DOHH2 (cell line): Measurements from ENCODE around the gene IBA57.

ENCODE experiments used
- H3F3A ChIP-seq: fragments of 200-600 bp; sonication (generic), shearing (Covaris generic); 2 replicates; pipeline ENCODE4 v1.6.0; 2016; ENCODE audit warnings: antibody characterized with exemption, mild to moderate bottlenecking; ENCODE audit not compliant: control insufficient read depth, insufficient read depth
- H3K27ac ChIP-seq: fragments of 200-600 bp; sonication (generic); 2 replicates; pipeline ENCODE4 v1.5.1; 2014; ENCODE audit warnings: low read depth, mild to moderate bottlenecking, low read length, moderate library complexity
- H3K27me3 ChIP-seq: fragments of 200-600 bp; sonication (generic); 2 replicates; pipeline ENCODE4 v1.6.1; 2014; ENCODE audit warnings: mild to moderate bottlenecking, low read length, mixed read lengths; ENCODE audit not compliant: control insufficient read depth
- H3K36me3 ChIP-seq: fragments of 200-600 bp; sonication (generic); 2 replicates; pipeline ENCODE4 v1.6.1; 2014; ENCODE audit warnings: mild to moderate bottlenecking, low read length, moderate library complexity, mixed read lengths; ENCODE audit not compliant: control insufficient read depth
- H3K4me1 ChIP-seq: fragments of 200-600 bp; sonication (generic); 2 replicates; pipeline ENCODE4 v1.6.1; 2014; ENCODE audit warnings: mild to moderate bottlenecking, low read length, mixed read lengths; ENCODE audit not compliant: control insufficient read depth
- H3K4me2 ChIP-seq: fragments of 200-600 bp; sonication (generic); 2 replicates; pipeline ENCODE4 v1.6.0; 2014; ENCODE audit warnings: mild to moderate bottlenecking, low read length, moderate library complexity
- H3K4me3 ChIP-seq: fragments of 200-600 bp; sonication (generic); 2 replicates; pipeline ENCODE4 v1.5.1; 2014; ENCODE audit warnings: mild to moderate bottlenecking, low read length, mixed read lengths
- H3K79me2 ChIP-seq: fragments of 200-600 bp; sonication (generic); 2 replicates; pipeline ENCODE4 v1.6.1; 2014; ENCODE audit warnings: mild to moderate bottlenecking, low read length, mixed read lengths; ENCODE audit not compliant: control insufficient read depth
- H3K9me2 ChIP-seq: fragments of 200-600 bp; sonication (generic); replicated peaks from 2 replicates; pipeline ENCODE4 v1.6.1; 2014; ENCODE audit warnings: mild to moderate bottlenecking, low read length, mixed read lengths; ENCODE audit not compliant: control insufficient read depth
- H3K9me3 ChIP-seq: fragments of 200-600 bp; sonication (generic); 2 replicates; pipeline ENCODE4 v1.6.1; 2014; ENCODE audit warnings: antibody characterized with exemption, low read length, mixed read lengths; ENCODE audit not compliant: control insufficient read depth, insufficient read depth
- H4K20me1 ChIP-seq: fragments of 200-600 bp; sonication (generic); 2 replicates; pipeline ENCODE4 v1.6.0; 2014; ENCODE audit warnings: low read depth, mild to moderate bottlenecking, antibody characterized with exemption, low read length, moderate library complexity; ENCODE audit not compliant: control insufficient read depth, insufficient read depth
- EZH2phosphoT487 ChIP-seq: fragments of 200-600 bp; sonication (generic); IDR thresholded peaks from 2 replicates; pipeline ENCODE4 v1.6.1; 2017; ENCODE audit warnings: borderline replicate concordance, mild to moderate bottlenecking, antibody characterized with exemption, low read length, moderate library complexity, mixed read lengths
- TF ChIP-seq, protein P1 (sequence below): fragments of 200-600 bp; sonication (generic); IDR thresholded peaks from one replicate; pipeline ENCODE4 v1.5.1; 2014; ENCODE audit warnings: antibody characterized with exemption, mild to moderate bottlenecking, low read depth, low read length; ENCODE audit not compliant: poor library complexity, severe bottlenecking

IBA57 gene

DNA sequence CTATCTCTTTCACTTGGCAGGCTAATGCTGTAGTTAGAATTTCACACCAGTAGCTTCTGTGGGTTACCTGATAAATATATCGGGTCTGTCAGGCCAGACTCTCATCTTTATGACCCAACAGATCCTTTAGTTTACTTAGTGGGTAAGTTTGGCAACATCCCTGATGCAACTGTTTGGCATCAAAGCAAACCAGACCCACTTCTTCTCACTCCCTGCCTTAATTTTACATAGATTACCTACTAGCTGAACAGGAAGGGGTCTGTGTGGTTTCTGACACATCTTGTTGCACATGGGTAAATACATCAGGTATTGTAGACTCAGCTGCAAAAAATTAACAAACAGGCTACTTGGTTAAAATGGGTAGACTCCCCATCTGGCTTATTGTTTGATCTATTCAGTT, 28.7 kb upstream of the IBA57 start:
- no peak overlapping the region for H3K27ac ChIP-seq
- no peak overlapping the region for H3K4me3 ChIP-seq
- peaks cover 48% of the 10 kb centered on the region for H3K4me1 ChIP-seq
- no peaks in the 10 kb centered on the region for H3K9me3 ChIP-seq
- peaks cover 14% of the 10 kb centered on the region; the same call in 1 of the 2 replicates for H4K20me1 ChIP-seq
- H3K27me3 ChIP-seq, result no peaks in the 10 kb centered on the region
- peaks cover 10% of the 10 kb centered on the region for H3K36me3 ChIP-seq
- H3K4me2 ChIP-seq, result peak overlapping the region; percentile 53
- TF ChIP-seq, protein P1, sequence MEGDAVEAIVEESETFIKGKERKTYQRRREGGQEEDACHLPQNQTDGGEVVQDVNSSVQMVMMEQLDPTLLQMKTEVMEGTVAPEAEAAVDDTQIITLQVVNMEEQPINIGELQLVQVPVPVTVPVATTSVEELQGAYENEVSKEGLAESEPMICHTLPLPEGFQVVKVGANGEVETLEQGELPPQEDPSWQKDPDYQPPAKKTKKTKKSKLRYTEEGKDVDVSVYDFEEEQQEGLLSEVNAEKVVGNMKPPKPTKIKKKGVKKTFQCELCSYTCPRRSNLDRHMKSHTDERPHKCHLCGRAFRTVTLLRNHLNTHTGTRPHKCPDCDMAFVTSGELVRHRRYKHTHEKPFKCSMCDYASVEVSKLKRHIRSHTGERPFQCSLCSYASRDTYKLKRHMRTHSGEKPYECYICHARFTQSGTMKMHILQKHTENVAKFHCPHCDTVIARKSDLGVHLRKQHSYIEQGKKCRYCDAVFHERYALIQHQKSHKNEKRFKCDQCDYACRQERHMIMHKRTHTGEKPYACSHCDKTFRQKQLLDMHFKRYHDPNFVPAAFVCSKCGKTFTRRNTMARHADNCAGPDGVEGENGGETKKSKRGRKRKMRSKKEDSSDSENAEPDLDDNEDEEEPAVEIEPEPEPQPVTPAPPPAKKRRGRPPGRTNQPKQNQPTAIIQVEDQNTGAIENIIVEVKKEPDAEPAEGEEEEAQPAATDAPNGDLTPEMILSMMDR, result no peak
- TF ChIP-seq EZH2phosphoT487, result no peak
- H3F3A ChIP-seq, result peaks cover 13% of the 10 kb centered on the region
- peaks cover 21% of the 10 kb centered on the region for H3K79me2 ChIP-seq
- H3K9me2 ChIP-seq, result no peaks in the 10 kb centered on the region

- TF ChIP-seq EZH2phosphoT487, result no peak
- TF ChIP-seq, protein P1, result no peak
- Histone ChIP-seq H3K9me3 (no peaks in the 10 kb centered on the region), H3K4me1 (peaks cover 72% of the 10 kb centered on the region), H3K4me2 (peak overlapping the region; percentile 91), H3K27me3 (no peaks in the 10 kb centered on the region), H3K9me2 (no peaks in the 10 kb centered on the region), H4K20me1 (peaks cover 18% of the 10 kb centered on the region; the same call in 1 of the 2 replicates), H3K36me3 (peaks cover 15% of the 10 kb centered on the region), H3F3A (peaks cover 13% of the 10 kb centered on the region), H3K4me3 (peak overlapping the region; percentile 81), H3K27ac (peak overlapping the region; percentile 62), H3K79me2 (peaks cover 46% of the 10 kb centered on the region)
These were observed 26.1 kb upstream of the IBA57 start for GRCh38 chr1:228139406-228139930.

DNA sequence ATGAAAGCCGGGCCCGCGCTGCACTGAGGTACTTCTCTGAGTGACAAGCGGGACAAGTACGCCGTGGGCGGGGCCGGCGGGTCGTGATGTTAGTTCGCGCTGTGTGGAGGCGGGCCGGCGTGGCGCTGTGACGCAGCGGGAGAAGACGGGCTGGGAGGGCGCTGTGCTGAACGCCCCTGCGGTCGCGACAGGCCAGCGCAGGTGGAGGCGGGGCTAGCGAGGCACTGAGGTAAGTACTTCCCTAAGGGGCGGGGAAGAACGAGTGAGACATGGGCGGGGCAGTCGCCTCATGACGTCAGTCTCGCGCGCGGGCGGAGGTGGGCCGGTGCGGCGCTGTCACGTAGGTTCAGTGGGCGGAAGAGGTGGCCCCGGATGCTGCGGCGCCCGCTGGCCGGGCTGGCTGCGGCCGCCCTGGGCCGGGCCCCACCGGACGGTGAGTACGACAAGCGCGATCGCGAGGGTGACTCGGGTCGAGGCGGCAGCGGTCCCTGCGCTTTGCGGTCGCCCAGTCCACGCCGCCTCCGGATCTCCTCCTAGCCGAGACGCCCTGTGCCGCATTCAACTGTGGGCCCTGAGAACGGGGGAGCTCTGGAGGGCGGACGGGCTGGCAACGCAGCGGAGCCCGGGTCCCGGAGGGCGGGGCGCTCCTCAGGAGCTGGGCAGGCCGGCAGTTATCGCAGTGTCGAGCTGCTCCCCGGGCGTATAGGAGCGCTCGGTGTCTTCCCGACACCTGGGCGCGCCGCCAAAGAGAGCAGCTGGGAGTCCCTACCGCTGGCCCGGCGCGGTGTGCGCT, 25.5 kb upstream of the IBA57 start, which contains the start of gene GUK1:
Gene GUK1, plus strand, starts transcription at position 349 of the 793 bp plus-strand sequence. Its CDS starts 24 bp downstream, at position 373.
- Histone ChIP-seq H3K4me2 (peak within 1 kb of the TSS; percentile 91), H3K27me3 (no peaks in the 10 kb centered on the region), H4K20me1 (peaks cover 18% of the 10 kb centered on the region; the same call in 1 of the 2 replicates), H3K27ac (peak within 1 kb of the TSS; percentile 62), H3K36me3 (peaks cover 15% of the 10 kb centered on the region), H3K4me3 (peak within 1 kb of the TSS; percentile 81), H3K4me1 (peaks cover 73% of the 10 kb centered on the region), H3K9me2 (no peaks in the 10 kb centered on the region), H3K79me2 (peaks cover 53% of the 10 kb centered on the region), H3F3A (peaks cover 13% of the 10 kb centered on the region), H3K9me3 (no peaks in the 10 kb centered on the region)
- TF ChIP-seq EZH2phosphoT487, result no peak
- TF ChIP-seq, protein P1, result peak; percentile 12
